ENCODE data around the gene HIVEP3.

GRCh38 chr1:41722184-41722583 is 196.5 kb downstream of the HIVEP3 start:
- TF ChIP-seq CTCF (IDR thresholded peaks at IDR 0.05) (no peak), POLR2A (IDR thresholded peaks at IDR 0.05) (no peak), POLR2AphosphoS5 (IDR thresholded peaks at IDR 0.05; ENCODE audit: insufficient read depth in 1 of 2, low read depth in 1 of 2) (no peak)
